Ascending aorta (tissue), 2 donors: ENCODE measurements around the gene VPS26C. TPM values are rescaled to one million over a fixed set of nuclear protein-coding genes. Genes with fewer than 3 reads are reported as not detected.
"Not testable (repeated sequence)": the region's sequence is repeated elsewhere in the genome, so short reads cannot be mapped to it uniquely, and the experiment has no call there.

ENCODE experiments used
- DNase-seq, 2 donors: peaks; one replicate each; pipeline ENCODE4 v3.0.0-alpha.2; 2019; ENCODE audit warnings: low spot score in 2 of 2
- H3K27ac ChIP-seq, 2 donors: fragments of 200-600 bp; sonication (generic); one replicate each; pipeline ENCODE4 v1.5.1; 2016 to 2017; ENCODE audit warnings: mild to moderate bottlenecking in 1 of 2
- H3K27me3 ChIP-seq: fragments of 200-600 bp; sonication (generic); one replicate; pipeline ENCODE4 v1.5.1; 2017
- H3K36me3 ChIP-seq, 2 donors: fragments of 200-600 bp; sonication (generic); one replicate each; pipeline ENCODE4 v1.5.1; 2016
- H3K4me1 ChIP-seq, 2 donors: fragments of 200-600 bp; sonication (generic); one replicate each; pipeline ENCODE4 v1.5.1; 2016 to 2017; ENCODE audit warnings: mild to moderate bottlenecking in 1 of 2
- H3K4me3 ChIP-seq, 2 donors: fragments of 200-600 bp; sonication (generic); one replicate each; pipeline ENCODE4 v1.5.1; 2016 to 2017; ENCODE audit warnings: mild to moderate bottlenecking in 1 of 2
- H3K9me3 ChIP-seq, 2 donors: fragments of 200-600 bp; sonication (generic); one replicate each; pipeline ENCODE4 v1.5.1; 2016
- CTCF ChIP-seq, 3 experiments: fragments of 200-600 bp in 2 of 3; fragments of 450-650 bp in 1 of 3; sonication (generic) in 2 of 3; IDR thresholded peaks; one replicate each; pipeline ENCODE4 v1.5.1; 2016 to 2019; ENCODE audit warnings: antibody characterized with exemption in 3 of 3, mild to moderate bottlenecking in 1 of 3, moderate library complexity in 1 of 3
- intact Hi-C: fragments of 100-400 bp; cut with DNase I; formaldehyde crosslinking; loops from one replicate; pipeline ENCODE4 v1.15.1; 2023
- total RNA-seq: library from RNA; depleted of rRNA; stranded (reverse); fragments of >200 nt; gene quantifications from one replicate; pipeline ENCODE4 v1.1.0, GENCODE V29; 2016

Gene VPS26C
- 137 TPM for total RNA-seq

GRCh38 chr21:37267269-37268185, at the start of gene VPS26C:
Gene VPS26C (minus strand): TSS chr21:37267334. CDS start chr21:37267294, 40 bp downstream.
- Histone ChIP-seq H3K4me1 (peaks cover 0 to 18% of the 10 kb centered on the region in 2 donors), H3K36me3 (no peaks in the 10 kb centered on the region), H3K27ac (peak within 1 kb of the TSS; percentile 97 to 98), H3K9me3 (no peaks in the 10 kb centered on the region), H3K4me3 (peak within 1 kb of the TSS; percentile 81 to 93), H3K27me3 (no peaks in the 10 kb centered on the region)
- peak; percentile 94 to 99 for DNase-seq
- TF ChIP-seq CTCF (IDR thresholded peaks at IDR 0.05), result no peak
- intact Hi-C loops, result loop anchor here (1.0 to 5.0 kb wide), 8 partner anchors 46 to 1190 kb away; partner anchors contain the start of genes DYRK1A, PIGP and TTC3

GRCh38 chr21:37316072-37316471, 48.9 kb upstream of the VPS26C start:
- H3K36me3 ChIP-seq, DNase-seq, H3K27me3 ChIP-seq, H3K27ac ChIP-seq, intact Hi-C loops, H3K4me3 ChIP-seq, H3K4me1 ChIP-seq: not testable (repeated sequence)
- H3K9me3 ChIP-seq, result peaks cover 14 to 18% of the 10 kb centered on the region in 2 donors

- intact Hi-C loops, result no loop called here
- no peaks in the 10 kb centered on the region for H3K9me3 ChIP-seq
- no peak for DNase-seq
- no peaks in the 10 kb centered on the region for H3K36me3 ChIP-seq
- H3K27ac ChIP-seq, result no peak overlapping the region
- no peak overlapping the region for H3K4me3 ChIP-seq
- TF ChIP-seq CTCF (IDR thresholded peaks at IDR 0.05), result no peak
- no peaks in the 10 kb centered on the region for H3K4me1 ChIP-seq
- no peaks in the 10 kb centered on the region for H3K27me3 ChIP-seq
These were observed 33.1 kb upstream of the VPS26C start for GRCh38 chr21:37300114-37300751.

GRCh38 chr21:37297364-37297763, 30.2 kb upstream of the VPS26C start:
- no peak for TF ChIP-seq CTCF (IDR thresholded peaks at IDR 0.05)
- H3K36me3 ChIP-seq, result no peaks in the 10 kb centered on the region
- no peaks in the 10 kb centered on the region for H3K9me3 ChIP-seq
- no peak overlapping the region for H3K27ac ChIP-seq
- intact Hi-C loops, result no loop called here
- DNase-seq, result no peak
- H3K4me1 ChIP-seq, result no peaks in the 10 kb centered on the region
- H3K27me3 ChIP-seq, result no peaks in the 10 kb centered on the region
- H3K4me3 ChIP-seq, result no peak overlapping the region

GRCh38 chr21:37294679-37295078, 27.5 kb upstream of the VPS26C start:
- no peak for DNase-seq
- H3K36me3 ChIP-seq, result no peaks in the 10 kb centered on the region
- no peaks in the 10 kb centered on the region for H3K9me3 ChIP-seq
- H3K4me3 ChIP-seq, result no peak overlapping the region
- intact Hi-C loops, result no loop called here
- peak overlapping the region in 1 of 2 donors; percentile 27 for H3K27ac ChIP-seq
- H3K27me3 ChIP-seq, result no peaks in the 10 kb centered on the region
- no peaks in the 10 kb centered on the region for H3K4me1 ChIP-seq
- no peak for TF ChIP-seq CTCF (IDR thresholded peaks at IDR 0.05)

GRCh38 chr21:37292941-37293340, 25.8 kb upstream of the VPS26C start:
- Histone ChIP-seq H3K4me3 (no peak overlapping the region), H3K4me1 (no peaks in the 10 kb centered on the region), H3K36me3 (no peaks in the 10 kb centered on the region), H3K27ac (no peak overlapping the region), H3K27me3 (no peaks in the 10 kb centered on the region), H3K9me3 (no peaks in the 10 kb centered on the region)
- TF ChIP-seq CTCF (IDR thresholded peaks at IDR 0.05), result no peak
- intact Hi-C loops, result no loop called here
- DNase-seq, result no peak
